GM18526 (cell line): Measurements from ENCODE around the gene ZNF503.

ENCODE experiments used
- POLR2A ChIP-seq: IDR thresholded peaks from 3 replicates; pipeline ENCODE4 v1.6.1; 2011; ENCODE audit not compliant: insufficient read length; ENCODE audit errors: extremely low read depth

ZNF503 gene

DNA sequence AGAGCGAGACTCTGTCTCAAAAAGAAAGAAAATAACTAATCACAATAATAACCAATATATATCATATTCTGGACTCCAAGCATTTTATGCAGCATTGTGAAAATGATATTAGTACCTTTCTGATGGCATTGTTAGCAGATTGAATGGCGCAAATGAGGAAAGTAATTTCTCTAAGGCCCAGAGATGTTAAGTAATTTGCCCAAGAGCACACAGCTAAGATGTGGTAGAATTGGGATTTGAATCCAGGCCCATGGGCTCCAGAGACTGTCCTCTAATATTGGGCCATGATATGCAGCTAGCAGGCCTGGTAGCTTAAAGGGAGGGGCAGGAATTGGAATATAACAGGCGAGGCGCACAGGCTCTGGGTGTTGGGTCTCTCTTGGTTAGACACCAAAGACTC is 44.1 kb downstream of the ZNF503 start:
- TF ChIP-seq POLR2A, result no peak

DNA sequence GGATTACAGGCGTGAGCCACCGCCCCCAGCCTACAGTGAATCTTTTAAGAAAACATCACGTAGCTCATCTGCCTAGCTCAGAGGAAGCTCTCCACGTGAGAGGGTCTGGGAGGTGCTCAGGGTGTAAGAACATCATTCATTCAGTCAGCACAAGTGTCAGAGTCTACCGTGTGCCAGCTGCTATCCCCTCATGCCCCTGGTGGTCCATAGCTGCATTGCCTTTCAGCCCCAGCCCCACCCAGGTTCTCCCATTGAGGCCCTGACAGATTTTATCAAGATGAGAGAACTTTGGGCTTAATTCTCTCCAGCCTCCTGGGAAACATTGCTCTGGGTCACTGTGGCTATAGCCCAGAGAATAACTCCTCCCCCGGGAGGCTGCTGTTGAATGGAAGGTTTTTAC is 45.1 kb downstream of the ZNF503 start:
- no peak for TF ChIP-seq POLR2A

GRCh38 chr10:75355706-75356105 is 45.9 kb downstream of the ZNF503 start:
- TF ChIP-seq POLR2A, result no peak

- TF ChIP-seq POLR2A, result no peak
Observed at GRCh38 chr10:75353183-75353582, 48.4 kb downstream of the ZNF503 start.

DNA sequence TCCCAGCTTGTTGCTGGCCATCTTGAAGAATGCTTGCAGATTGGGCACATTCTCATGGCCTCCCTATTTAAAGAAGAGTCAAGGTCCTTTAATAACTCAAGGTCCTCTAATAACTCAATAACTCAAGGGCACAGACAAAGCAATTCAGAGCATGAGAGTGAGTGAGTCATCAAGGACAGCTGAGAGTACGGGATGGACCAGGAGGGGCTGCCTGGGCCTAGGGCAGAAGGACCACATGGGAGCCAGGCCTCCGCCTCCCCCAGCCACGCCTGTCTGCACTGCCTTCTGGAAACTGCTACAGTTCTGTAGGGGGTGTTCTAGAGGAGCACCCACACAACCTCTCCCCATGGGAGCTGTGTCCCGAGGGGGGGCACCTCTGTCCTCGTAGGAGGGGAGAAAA is 48.9 kb downstream of the ZNF503 start:
- TF ChIP-seq POLR2A, result no peak

DNA sequence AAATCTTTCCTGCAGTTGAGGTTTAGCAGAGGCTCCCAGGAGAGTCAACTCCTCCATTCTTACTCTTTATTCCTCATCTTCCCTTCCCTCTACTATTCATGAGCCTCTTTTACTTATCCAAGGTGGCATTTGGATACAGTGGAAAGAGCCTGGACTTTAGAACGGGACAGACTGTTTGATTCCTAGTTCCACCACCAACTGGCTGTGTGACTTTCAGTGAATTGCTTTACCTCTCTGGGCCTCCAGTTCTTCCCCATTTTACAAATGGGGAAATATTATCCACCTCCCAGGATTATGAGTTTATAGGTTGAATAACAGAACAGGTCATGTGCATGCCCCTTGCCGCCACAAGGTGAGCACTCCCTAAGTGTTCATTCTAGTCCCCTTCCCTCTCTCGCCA is 49.9 kb downstream of the ZNF503 start:
- no peak for TF ChIP-seq POLR2A

- no peak for TF ChIP-seq POLR2A
Observed at GRCh38 chr10:75350791-75351190, 50.8 kb downstream of the ZNF503 start.
